ENCODE data around the gene CDV3.

GRCh38 chr3:133591271-133591742, 17.8 kb downstream of the CDV3 start:
- TF ChIP-seq POLR2A (IDR thresholded peaks at IDR 0.05; ENCODE audit: low read length) (no peak), GATA1 (IDR thresholded peaks at IDR 0.05; ENCODE audit: low read depth, low read length) (no peak)
